Measurements from ENCODE around the gene B3GALT2.

DNA sequence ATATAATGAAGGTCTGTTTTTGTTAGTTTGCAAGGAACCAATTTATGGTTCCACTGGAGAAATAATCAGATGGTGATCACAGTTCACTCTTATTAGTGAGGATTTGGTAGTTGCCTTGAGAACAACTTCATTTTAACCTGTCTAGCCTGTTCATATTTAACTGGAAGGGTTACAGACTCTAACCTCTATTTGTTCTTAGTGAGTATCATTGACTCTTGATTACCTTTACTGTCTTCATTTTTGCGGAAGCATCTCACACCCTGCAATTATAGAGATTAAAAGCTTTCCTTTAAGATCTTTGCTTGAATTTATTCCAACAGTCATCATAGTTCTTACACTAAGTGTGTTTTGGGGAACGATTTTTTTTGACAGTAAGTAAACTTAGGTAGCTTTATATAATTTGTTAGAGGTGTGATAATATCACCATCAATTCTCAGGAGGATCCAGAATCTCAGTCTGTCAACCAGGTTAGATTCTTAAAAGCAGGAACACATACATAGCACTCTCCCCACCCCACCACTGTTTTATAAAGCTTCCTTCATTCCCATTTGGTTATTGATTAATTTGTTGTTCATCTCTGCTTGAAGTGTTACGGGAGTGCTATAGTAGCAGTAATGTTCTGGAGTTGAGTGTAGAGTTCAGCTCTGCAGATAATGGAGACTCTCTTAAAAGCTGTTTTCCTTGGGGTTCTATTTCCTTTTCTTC, 30.1 kb downstream of the B3GALT2 start:
- TF ChIP-seq, protein P1, sequence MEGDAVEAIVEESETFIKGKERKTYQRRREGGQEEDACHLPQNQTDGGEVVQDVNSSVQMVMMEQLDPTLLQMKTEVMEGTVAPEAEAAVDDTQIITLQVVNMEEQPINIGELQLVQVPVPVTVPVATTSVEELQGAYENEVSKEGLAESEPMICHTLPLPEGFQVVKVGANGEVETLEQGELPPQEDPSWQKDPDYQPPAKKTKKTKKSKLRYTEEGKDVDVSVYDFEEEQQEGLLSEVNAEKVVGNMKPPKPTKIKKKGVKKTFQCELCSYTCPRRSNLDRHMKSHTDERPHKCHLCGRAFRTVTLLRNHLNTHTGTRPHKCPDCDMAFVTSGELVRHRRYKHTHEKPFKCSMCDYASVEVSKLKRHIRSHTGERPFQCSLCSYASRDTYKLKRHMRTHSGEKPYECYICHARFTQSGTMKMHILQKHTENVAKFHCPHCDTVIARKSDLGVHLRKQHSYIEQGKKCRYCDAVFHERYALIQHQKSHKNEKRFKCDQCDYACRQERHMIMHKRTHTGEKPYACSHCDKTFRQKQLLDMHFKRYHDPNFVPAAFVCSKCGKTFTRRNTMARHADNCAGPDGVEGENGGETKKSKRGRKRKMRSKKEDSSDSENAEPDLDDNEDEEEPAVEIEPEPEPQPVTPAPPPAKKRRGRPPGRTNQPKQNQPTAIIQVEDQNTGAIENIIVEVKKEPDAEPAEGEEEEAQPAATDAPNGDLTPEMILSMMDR (IDR thresholded peaks at IDR 0.05; ENCODE audit: insufficient read depth, low read length) = no peak
- TF ChIP-seq POLR2AphosphoS5 (IDR thresholded peaks at IDR 0.05; ENCODE audit: low read depth) = no peak

All from HL-60 (cell line).